Measurements from ENCODE around the gene TNRC18. TPM values are rescaled to one million over a fixed set of nuclear protein-coding genes. Genes with fewer than 3 reads are reported as not detected.

TNRC18 gene
- polyA plus RNA-seq, 3 donors, result 0.64 to 49.9 (median 0.70) TPM

DNA sequence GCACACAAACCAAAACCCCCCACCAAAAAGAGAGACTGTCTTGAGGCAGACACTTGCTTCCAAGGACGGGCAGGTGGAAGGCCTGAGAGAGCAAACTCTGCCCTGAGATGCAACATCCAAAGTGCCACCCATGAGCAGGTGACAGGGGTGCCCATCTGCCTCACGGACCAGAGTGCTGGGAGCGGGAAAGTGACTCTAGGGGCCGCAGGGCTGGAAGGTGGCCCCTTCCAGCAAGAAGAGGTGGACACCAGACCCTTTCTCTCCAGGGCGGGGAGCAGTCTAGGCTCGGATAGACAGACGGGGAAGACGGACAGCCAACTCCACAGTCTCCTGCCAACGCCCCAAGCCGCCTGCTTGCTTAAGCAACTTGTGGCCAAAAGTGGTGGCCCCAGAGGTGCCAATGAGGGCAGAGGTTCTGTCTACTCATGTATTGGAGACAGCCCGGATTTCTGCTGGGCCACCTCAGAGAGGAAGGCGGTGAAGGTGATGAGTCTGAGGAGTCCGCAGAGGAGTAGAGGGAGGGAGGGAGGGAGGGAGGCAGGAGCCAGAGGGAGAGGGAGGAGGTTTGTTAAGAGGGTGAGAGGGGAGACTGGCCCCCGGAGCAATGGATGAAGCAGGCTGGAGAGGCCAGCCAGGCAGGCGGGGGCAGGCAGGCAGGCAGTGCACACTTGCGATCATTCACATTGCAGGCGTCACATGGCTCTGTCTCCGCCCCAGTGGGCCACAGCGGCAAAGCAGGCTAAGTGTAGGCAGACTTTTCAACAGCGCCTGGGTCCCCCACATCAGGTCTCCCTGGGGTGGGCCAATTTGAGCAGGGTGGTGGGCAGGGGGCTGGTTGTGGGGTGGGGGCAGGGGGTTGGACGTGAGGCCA, 75.3 kb downstream of the TNRC18 start:
- peak overlapping the region in 1 of 7 donors; percentile 37 for H3K27ac Mint-ChIP-seq

DNA sequence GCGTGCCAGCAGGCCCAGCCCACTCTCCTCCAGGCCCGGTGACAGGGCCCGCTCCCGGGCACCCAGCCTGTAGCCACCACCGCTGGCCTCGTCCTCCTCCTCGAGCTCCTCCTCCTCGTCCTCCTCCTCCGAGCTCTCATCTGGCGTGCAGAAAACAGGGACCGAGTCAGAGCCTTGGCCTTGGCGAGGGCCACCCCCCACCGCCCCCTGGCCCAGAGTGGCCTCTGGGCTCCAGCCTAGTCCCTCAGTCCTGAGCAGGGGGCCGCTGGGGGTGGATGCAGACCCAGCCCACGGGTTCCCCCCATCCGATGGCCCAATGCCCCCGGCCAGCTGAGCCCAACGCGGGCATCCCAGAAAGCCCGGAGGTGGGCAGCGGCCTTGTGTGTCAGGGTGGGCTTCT, 78.0 kb downstream of the TNRC18 start:
- peaks cover 90% of the 10 kb centered on the region in 2 donors for H3K36me3 ChIP-seq (replicated peaks in 1 of 2; ENCODE audit: control insufficient read depth in 1 of 2, insufficient read depth in 2 of 2, low read length in 2 of 2)
- no peak overlapping the region for H3K27ac Mint-ChIP-seq

More for the DNA sequence above, 75.3 kb downstream of the TNRC18 start:
- H3K9me3 Mint-ChIP-seq, result no peaks in the 10 kb centered on the region
- peaks cover 0 to 1% (median 0%) of the 10 kb centered on the region in 3 donors for H3K27me3 Mint-ChIP-seq (ENCODE audit: low read depth in 3 of 3)
- H3K27me3 ChIP-seq (ENCODE audit: control insufficient read depth in 2 of 2, insufficient read depth in 2 of 2, low read length in 2 of 2), result no peaks in the 10 kb centered on the region
- no peaks in the 10 kb centered on the region for H3K4me1 ChIP-seq (ENCODE audit: control insufficient read depth in 1 of 2, insufficient read depth in 2 of 2, low read length in 2 of 2)
- H3K4me2 ChIP-seq (replicated peaks; ENCODE audit: extremely low read depth, low read length, poor library complexity, severe bottlenecking), result no peak overlapping the region
- H3K4me3 Mint-ChIP-seq, result no peak overlapping the region
- DNase-seq, result no peak
- H3K79me2 ChIP-seq (ENCODE audit: insufficient read depth, low read length), result peaks cover 63% of the 10 kb centered on the region
- H3K9me3 ChIP-seq (replicated peaks in 1 of 2; ENCODE audit: control insufficient read depth in 1 of 2, insufficient read depth in 1 of 2, low read length in 2 of 2), result no peaks in the 10 kb centered on the region
- no peak overlapping the region for H2AFZ ChIP-seq (ENCODE audit: insufficient read depth, low read depth, low read length, poor library complexity, severe bottlenecking)
- H3K4me1 Mint-ChIP-seq, result no peaks in the 10 kb centered on the region
- H3K36me3 ChIP-seq (replicated peaks in 1 of 2; ENCODE audit: control insufficient read depth in 1 of 2, insufficient read depth in 2 of 2, low read length in 2 of 2), result peaks cover 91% of the 10 kb centered on the region in 2 donors
- H3K9ac ChIP-seq (ENCODE audit: insufficient read depth, low read length, poor library complexity, severe bottlenecking), result no peak overlapping the region
- no peak overlapping the region for H3K4me3 ChIP-seq (replicated peaks in 1 of 3; ENCODE audit: low read depth in 2 of 3, low read length in 3 of 3)
- 94% methylated on average over 17 of the region's 21 CpGs for WGBS (ENCODE audit: insufficient coverage)
- TF ChIP-seq CTCF (IDR thresholded peaks at IDR 0.05), result no peak
- no peak overlapping the region for H3K27ac ChIP-seq (ENCODE audit: low read depth in 1 of 2, low read length in 2 of 2)
- intact Hi-C loops (cut with micrococcal nuclease), result no loop called here
- H4K20me1 ChIP-seq (ENCODE audit: insufficient read depth, low read length), result peaks cover 97% of the 10 kb centered on the region
- H3K36me3 Mint-ChIP-seq, result peaks cover 63 to 98% of the 10 kb centered on the region in 2 donors

More for the DNA sequence above, 78.0 kb downstream of the TNRC18 start:
- Histone ChIP-seq H3K9ac (ENCODE audit: insufficient read depth, low read length, poor library complexity, severe bottlenecking) (no peak overlapping the region), H3K4me1 (ENCODE audit: control insufficient read depth in 1 of 2, insufficient read depth in 2 of 2, low read length in 2 of 2) (no peaks in the 10 kb centered on the region), H3K79me2 (ENCODE audit: insufficient read depth, low read length) (peaks cover 48% of the 10 kb centered on the region), H3K27me3 (ENCODE audit: control insufficient read depth in 2 of 2, insufficient read depth in 2 of 2, low read length in 2 of 2) (no peaks in the 10 kb centered on the region), H2AFZ (ENCODE audit: insufficient read depth, low read depth, low read length, poor library complexity, severe bottlenecking) (no peak overlapping the region), H4K20me1 (ENCODE audit: insufficient read depth, low read length) (peaks cover 97% of the 10 kb centered on the region), H3K9me3 (replicated peaks in 1 of 2; ENCODE audit: control insufficient read depth in 1 of 2, insufficient read depth in 1 of 2, low read length in 2 of 2) (no peaks in the 10 kb centered on the region), H3K4me2 (replicated peaks; ENCODE audit: extremely low read depth, low read length, poor library complexity, severe bottlenecking) (no peak overlapping the region), H3K27ac (ENCODE audit: low read depth in 1 of 2, low read length in 2 of 2) (no peak overlapping the region), H3K4me3 (replicated peaks in 1 of 3; ENCODE audit: low read depth in 2 of 3, low read length in 3 of 3) (no peak overlapping the region)
- Mint-ChIP-seq H3K4me3 (no peak overlapping the region), H3K27me3 (ENCODE audit: low read depth in 3 of 3) (peaks cover 0 to 1% (median 0%) of the 10 kb centered on the region in 3 donors), H3K4me1 (no peaks in the 10 kb centered on the region), H3K36me3 (peaks cover 57 to 98% of the 10 kb centered on the region in 2 donors), H3K9me3 (no peaks in the 10 kb centered on the region)
- no peak for TF ChIP-seq CTCF (IDR thresholded peaks at IDR 0.05)
- 99% methylated on average over 13 of the region's 21 CpGs for WGBS (ENCODE audit: insufficient coverage)
- DNase-seq, result no peak
- intact Hi-C loops (cut with micrococcal nuclease), result no loop called here

Measured in CD14-positive monocyte (primary cell).